ENCODE data around the gene RAC3. TPM values are rescaled to one million over a fixed set of nuclear protein-coding genes. Genes with fewer than 3 reads are reported as not detected.

Gene RAC3
- total RNA-seq, 1 donor from 2014 or later, result 0.82 TPM

DNA sequence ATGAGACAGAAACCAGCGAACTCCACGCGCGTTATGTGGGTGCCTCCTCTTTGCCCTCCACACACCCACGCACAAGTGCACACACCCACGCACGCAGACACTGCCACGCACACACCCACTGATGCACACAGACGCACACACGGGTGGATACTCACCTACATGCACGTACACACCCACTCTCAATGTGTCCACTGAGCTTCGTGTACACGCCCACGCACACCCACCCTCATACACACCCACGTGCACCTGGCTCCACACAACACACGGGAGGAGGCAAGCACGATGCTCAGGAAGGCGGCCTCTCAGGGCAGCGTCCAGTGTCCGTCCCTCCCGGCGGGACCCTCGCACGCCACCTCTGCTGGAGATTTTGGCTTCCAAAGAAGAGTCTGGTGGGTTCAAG, 15.9 kb downstream of the RAC3 start:
- no peaks in the 10 kb centered on the region for H3K9me3 ChIP-seq (replicated peaks)
- intact Hi-C loops (cut with micrococcal nuclease), result no loop called here

GRCh38 chr17:82047914-82048570, 16.6 kb downstream of the RAC3 start:
- no peaks in the 10 kb centered on the region for H3K27me3 ChIP-seq (ENCODE audit: low read depth)
- no peaks in the 10 kb centered on the region for H3K9me3 ChIP-seq (replicated peaks)
- H3K27ac ChIP-seq (replicated peaks), result no peak overlapping the region
- peaks cover 34% of the 10 kb centered on the region for H3K36me3 ChIP-seq
- intact Hi-C loops (cut with micrococcal nuclease), result no loop called here
- TF ChIP-seq, protein P1, sequence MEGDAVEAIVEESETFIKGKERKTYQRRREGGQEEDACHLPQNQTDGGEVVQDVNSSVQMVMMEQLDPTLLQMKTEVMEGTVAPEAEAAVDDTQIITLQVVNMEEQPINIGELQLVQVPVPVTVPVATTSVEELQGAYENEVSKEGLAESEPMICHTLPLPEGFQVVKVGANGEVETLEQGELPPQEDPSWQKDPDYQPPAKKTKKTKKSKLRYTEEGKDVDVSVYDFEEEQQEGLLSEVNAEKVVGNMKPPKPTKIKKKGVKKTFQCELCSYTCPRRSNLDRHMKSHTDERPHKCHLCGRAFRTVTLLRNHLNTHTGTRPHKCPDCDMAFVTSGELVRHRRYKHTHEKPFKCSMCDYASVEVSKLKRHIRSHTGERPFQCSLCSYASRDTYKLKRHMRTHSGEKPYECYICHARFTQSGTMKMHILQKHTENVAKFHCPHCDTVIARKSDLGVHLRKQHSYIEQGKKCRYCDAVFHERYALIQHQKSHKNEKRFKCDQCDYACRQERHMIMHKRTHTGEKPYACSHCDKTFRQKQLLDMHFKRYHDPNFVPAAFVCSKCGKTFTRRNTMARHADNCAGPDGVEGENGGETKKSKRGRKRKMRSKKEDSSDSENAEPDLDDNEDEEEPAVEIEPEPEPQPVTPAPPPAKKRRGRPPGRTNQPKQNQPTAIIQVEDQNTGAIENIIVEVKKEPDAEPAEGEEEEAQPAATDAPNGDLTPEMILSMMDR (IDR thresholded peaks at IDR 0.05; ENCODE audit: borderline replicate concordance), result no peak
- no peak overlapping the region for H3K4me3 ChIP-seq
- DNase-seq, result no peak
- H3K4me1 ChIP-seq, result peaks cover 32% of the 10 kb centered on the region

More for the DNA sequence above, 15.9 kb downstream of the RAC3 start:
- Histone ChIP-seq H3K4me3 (no peak overlapping the region), H3K4me1 (peaks cover 25% of the 10 kb centered on the region), H3K36me3 (peaks cover 34% of the 10 kb centered on the region), H3K27me3 (ENCODE audit: low read depth) (no peaks in the 10 kb centered on the region), H3K27ac (replicated peaks) (no peak overlapping the region)
- DNase-seq, result no peak
- TF ChIP-seq, protein P1 (IDR thresholded peaks at IDR 0.05; ENCODE audit: borderline replicate concordance), result no peak

DNA sequence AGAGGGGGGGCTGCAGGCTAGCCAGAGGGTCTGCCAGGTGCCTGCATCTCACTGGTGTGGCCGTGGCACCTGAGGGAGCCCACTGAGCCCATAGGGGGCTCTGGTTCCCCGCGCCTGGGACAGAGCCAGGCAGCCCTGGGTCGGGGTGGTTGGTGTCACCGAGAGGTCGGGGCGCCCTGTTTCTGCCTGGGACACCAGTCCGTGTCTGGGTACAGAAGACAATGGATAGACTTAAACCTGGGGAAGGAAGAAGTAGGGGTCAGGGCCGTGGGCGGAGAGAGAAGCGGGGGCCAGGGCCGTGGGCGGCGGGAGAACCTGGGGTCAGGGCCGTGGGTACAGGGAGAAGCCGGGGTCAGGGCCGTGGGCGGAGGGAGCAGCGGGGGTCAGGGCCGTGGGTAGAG, 17.1 kb downstream of the RAC3 start:
- Histone ChIP-seq H3K27ac (replicated peaks) (no peak overlapping the region), H3K4me1 (peaks cover 37% of the 10 kb centered on the region), H3K27me3 (ENCODE audit: low read depth) (no peaks in the 10 kb centered on the region), H3K36me3 (peaks cover 36% of the 10 kb centered on the region), H3K9me3 (replicated peaks) (no peaks in the 10 kb centered on the region), H3K4me3 (no peak overlapping the region)
- TF ChIP-seq, protein P1 (IDR thresholded peaks at IDR 0.05; ENCODE audit: borderline replicate concordance), result no peak
- intact Hi-C loops (cut with micrococcal nuclease), result no loop called here
- DNase-seq, result no peak

- intact Hi-C loops (cut with micrococcal nuclease), result no loop called here
- peaks cover 42% of the 10 kb centered on the region for H3K36me3 ChIP-seq
These were observed 17.6 kb downstream of the RAC3 start for GRCh38 chr17:82049106-82049505.

GRCh38 chr17:82049521-82049971, 18.1 kb downstream of the RAC3 start:
- no peak for DNase-seq
- TF ChIP-seq, protein P1 (IDR thresholded peaks at IDR 0.05; ENCODE audit: borderline replicate concordance), result no peak

More at GRCh38 chr17:82049106-82049505, 17.6 kb downstream of the RAC3 start:
- Histone ChIP-seq H3K9me3 (replicated peaks) (no peaks in the 10 kb centered on the region), H3K4me1 (peaks cover 42% of the 10 kb centered on the region), H3K27ac (replicated peaks) (no peak overlapping the region), H3K27me3 (ENCODE audit: low read depth) (no peaks in the 10 kb centered on the region), H3K4me3 (no peak overlapping the region)
- TF ChIP-seq, protein P1 (IDR thresholded peaks at IDR 0.05; ENCODE audit: borderline replicate concordance), result no peak
- no peak for DNase-seq

More at GRCh38 chr17:82049521-82049971, 18.1 kb downstream of the RAC3 start:
- Histone ChIP-seq H3K27ac (replicated peaks) (no peak overlapping the region), H3K36me3 (peaks cover 46% of the 10 kb centered on the region), H3K4me3 (peak overlapping the region; percentile 91), H3K9me3 (replicated peaks) (no peaks in the 10 kb centered on the region), H3K27me3 (ENCODE audit: low read depth) (no peaks in the 10 kb centered on the region), H3K4me1 (peaks cover 44% of the 10 kb centered on the region)
- intact Hi-C loops (cut with micrococcal nuclease), result no loop called here
